Gastrocnemius medialis (tissue), 4 donors: ENCODE results near the gene MYRIP.

ENCODE experiments used
- POLR2A ChIP-seq, 2 donors: fragments of 450-650 bp; IDR thresholded peaks; one replicate each; pipeline ENCODE4 v1.6.1; 2017; ENCODE audit warnings: antibody characterized with exemption in 2 of 2, mild to moderate bottlenecking in 2 of 2, moderate library complexity in 2 of 2
- TF ChIP-seq, protein P1 (sequence below), 5 experiments: fragments of 450-650 bp in 3 of 5; fragments of 200-600 bp in 2 of 5; sonication (generic) in 2 of 5; IDR thresholded peaks in 4 of 5; conservative IDR thresholded peaks in 1 of 5; 1 replicate in 4 of 5; 2 replicates in 1 of 5; pipeline ENCODE4 v1.5.1; 2016 to 2019; ENCODE audit warnings: antibody characterized with exemption in 5 of 5, mild to moderate bottlenecking in 3 of 5, moderate library complexity in 3 of 5

DNA sequence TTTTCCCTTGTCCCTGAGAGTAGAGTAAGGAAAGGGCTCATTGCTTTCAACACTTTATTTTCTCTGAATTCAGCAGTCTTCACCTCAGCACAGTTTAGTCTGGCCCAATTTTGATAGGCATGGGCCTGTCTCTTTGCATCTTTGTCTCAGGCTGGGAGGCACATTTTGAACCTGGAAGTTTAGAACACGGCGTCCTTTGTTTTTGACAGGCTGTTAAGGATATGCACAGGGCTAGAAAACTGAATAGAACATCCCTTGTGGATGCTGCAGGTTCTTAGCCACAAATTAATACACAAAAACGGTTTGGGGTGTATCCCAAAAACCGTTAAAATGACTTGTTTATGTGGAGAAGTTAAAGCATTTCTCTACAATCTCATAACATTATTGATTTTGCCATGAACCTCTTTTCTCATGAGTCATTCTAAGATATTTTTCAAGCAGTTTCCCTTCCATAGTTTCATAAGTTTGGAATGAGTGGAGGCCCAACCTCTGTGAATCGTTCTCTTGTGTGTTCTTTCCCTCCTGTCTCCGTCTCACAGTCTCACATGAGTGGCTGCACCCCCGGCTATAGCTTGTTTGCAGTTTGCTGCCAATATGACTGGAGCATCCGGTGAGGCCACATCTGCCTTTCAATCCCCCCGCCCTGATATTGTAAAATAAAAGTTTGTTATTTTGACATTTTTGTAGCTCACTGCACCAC, 307.2 kb downstream of the MYRIP start:
- TF ChIP-seq, protein P1, sequence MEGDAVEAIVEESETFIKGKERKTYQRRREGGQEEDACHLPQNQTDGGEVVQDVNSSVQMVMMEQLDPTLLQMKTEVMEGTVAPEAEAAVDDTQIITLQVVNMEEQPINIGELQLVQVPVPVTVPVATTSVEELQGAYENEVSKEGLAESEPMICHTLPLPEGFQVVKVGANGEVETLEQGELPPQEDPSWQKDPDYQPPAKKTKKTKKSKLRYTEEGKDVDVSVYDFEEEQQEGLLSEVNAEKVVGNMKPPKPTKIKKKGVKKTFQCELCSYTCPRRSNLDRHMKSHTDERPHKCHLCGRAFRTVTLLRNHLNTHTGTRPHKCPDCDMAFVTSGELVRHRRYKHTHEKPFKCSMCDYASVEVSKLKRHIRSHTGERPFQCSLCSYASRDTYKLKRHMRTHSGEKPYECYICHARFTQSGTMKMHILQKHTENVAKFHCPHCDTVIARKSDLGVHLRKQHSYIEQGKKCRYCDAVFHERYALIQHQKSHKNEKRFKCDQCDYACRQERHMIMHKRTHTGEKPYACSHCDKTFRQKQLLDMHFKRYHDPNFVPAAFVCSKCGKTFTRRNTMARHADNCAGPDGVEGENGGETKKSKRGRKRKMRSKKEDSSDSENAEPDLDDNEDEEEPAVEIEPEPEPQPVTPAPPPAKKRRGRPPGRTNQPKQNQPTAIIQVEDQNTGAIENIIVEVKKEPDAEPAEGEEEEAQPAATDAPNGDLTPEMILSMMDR (IDR thresholded peaks at IDR 0.05 in 4 of 5, conservative IDR thresholded peaks at IDR 0.05 in 1 of 5): no peak
- TF ChIP-seq POLR2A (IDR thresholded peaks at IDR 0.05): no peak
